ENCODE data around the gene FRMD4A.

DNA sequence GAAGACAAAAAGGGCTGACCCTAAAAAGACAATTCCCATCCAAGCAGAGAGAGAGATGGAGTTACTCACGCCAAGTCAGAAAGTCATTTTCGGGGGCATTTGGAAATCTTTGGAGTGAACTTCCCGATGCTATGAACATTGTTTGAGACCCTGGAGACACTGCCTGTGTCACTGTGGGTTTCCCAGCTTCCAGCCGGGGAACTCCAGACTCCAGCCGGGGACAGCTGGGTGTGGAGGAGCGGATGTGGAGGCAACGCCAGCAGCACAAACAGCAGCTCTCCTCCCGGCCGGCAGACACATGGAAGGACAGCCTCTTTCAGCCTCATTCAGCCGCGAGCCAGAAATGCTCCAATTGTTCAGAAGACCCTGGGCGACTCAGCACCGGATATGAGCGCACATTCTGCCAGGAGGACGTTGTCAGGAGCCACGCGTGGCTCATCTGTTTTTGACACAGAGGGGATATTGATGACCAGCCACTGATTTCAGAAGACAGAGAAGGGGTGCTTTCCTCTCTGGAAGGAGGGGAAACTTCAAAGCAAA lies 646.4 kb downstream of the FRMD4A start:
- no peak for TF ChIP-seq CTCF (IDR thresholded peaks at IDR 0.05)
- TF ChIP-seq POLR2A (IDR thresholded peaks at IDR 0.05), result no peak

Data from uterus (tissue), 2 donors.